ENCODE measurements around the gene BCO1. TPM values are rescaled to one million over a fixed set of nuclear protein-coding genes. Genes with fewer than 3 reads are reported as not detected.
A peak's percentile ranks its signal among the peaks of the same experiment; 100 is the strongest.

The BCO1 gene
- total and polyA plus RNA-seq, 4 donors: 0.11 to 0.50 (median 0.29) TPM

DNA sequence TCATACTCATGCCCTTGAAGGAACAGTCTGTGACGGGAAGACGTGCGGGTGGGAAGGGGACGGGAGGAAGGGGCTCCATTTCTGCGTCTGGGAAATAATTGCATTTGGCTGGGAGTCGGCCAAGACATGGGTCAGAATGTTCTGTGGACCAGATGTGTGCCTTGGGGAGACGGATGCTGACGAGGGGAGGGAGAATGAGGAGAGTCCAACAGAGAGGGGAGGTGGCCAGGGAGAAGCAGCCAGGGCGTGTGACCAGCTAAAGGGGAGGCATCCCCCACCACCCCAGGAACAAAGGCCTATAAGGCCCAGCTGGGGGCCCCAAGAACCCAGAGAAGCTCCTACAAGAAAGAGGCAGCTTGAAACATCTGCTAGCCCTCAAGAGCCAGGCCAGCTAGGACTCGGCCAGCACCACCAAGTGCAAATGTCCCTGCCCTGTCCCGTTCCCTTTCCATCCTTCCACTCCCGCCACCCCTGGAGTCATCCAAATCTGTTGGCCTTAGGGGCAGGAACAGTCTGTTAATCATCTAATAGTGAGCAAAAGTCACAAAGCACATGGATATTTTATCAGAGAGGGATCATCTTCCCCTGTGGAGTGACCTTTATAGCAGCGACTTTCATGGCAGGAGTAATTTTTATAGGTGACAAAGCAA lies 42.5 kb upstream of the BCO1 start:
- H3K36me3 ChIP-seq (ENCODE audit: control insufficient read depth in 4 of 4, insufficient read depth in 3 of 4, low read depth in 1 of 4, low read length in 3 of 4): no peaks in the 10 kb centered on the region
- no peak for DNase-seq (ENCODE audit: low spot score)
- no peak overlapping the region for H3K9ac ChIP-seq (ENCODE audit: low read depth in 1 of 2, low read length in 2 of 2)
- no peaks in the 10 kb centered on the region for H3K27me3 ChIP-seq (ENCODE audit: control insufficient read depth in 4 of 4, insufficient read depth in 4 of 4, low read length in 3 of 4)
- peaks cover 0 to 4% (median 1%) of the 10 kb centered on the region in 4 donors for H3K4me1 ChIP-seq (ENCODE audit: control insufficient read depth in 4 of 4, insufficient read depth in 4 of 4, low read length in 3 of 4)
- 87% methylated on average over 13 of the region's 13 CpGs for WGBS
- TF ChIP-seq, protein P1, sequence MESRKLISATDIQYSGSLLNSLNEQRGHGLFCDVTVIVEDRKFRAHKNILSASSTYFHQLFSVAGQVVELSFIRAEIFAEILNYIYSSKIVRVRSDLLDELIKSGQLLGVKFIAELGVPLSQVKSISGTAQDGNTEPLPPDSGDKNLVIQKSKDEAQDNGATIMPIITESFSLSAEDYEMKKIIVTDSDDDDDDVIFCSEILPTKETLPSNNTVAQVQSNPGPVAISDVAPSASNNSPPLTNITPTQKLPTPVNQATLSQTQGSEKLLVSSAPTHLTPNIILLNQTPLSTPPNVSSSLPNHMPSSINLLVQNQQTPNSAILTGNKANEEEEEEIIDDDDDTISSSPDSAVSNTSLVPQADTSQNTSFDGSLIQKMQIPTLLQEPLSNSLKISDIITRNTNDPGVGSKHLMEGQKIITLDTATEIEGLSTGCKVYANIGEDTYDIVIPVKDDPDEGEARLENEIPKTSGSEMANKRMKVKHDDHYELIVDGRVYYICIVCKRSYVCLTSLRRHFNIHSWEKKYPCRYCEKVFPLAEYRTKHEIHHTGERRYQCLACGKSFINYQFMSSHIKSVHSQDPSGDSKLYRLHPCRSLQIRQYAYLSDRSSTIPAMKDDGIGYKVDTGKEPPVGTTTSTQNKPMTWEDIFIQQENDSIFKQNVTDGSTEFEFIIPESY (IDR thresholded peaks at IDR 0.05): no peak
- TF ChIP-seq, protein P2, sequence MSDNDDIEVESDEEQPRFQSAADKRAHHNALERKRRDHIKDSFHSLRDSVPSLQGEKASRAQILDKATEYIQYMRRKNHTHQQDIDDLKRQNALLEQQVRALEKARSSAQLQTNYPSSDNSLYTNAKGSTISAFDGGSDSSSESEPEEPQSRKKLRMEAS (IDR thresholded peaks at IDR 0.05): no peak
- TF ChIP-seq CTCF (IDR thresholded peaks at IDR 0.05; ENCODE audit: low read depth, low read length, missing input control): no peak
- no peak for TF ChIP-seq JUND (IDR thresholded peaks at IDR 0.05)
- TF ChIP-seq RAD21 (IDR thresholded peaks at IDR 0.05): no peak
- no peak for TF ChIP-seq FOXA1 (IDR thresholded peaks at IDR 0.05)
- TF ChIP-seq HNF4A (conservative IDR thresholded peaks at IDR 0.05): no peak
- no peak for TF ChIP-seq FOXA2 (IDR thresholded peaks at IDR 0.05)
- TF ChIP-seq GABPA (IDR thresholded peaks at IDR 0.05 in 1 of 2, conservative IDR thresholded peaks at IDR 0.05 in 1 of 2): no peak
- no peak for TF ChIP-seq NR2F2 (IDR thresholded peaks at IDR 0.05)
- H3K9me3 ChIP-seq (ENCODE audit: control insufficient read depth in 4 of 4, low read length in 3 of 4): no peaks in the 10 kb centered on the region
- no peak overlapping the region for H3K27ac ChIP-seq (ENCODE audit: low read depth in 1 of 2, low read length in 2 of 2)
- no peak overlapping the region for H3K4me3 ChIP-seq (ENCODE audit: low read depth in 1 of 3, low read length in 3 of 3)

DNA sequence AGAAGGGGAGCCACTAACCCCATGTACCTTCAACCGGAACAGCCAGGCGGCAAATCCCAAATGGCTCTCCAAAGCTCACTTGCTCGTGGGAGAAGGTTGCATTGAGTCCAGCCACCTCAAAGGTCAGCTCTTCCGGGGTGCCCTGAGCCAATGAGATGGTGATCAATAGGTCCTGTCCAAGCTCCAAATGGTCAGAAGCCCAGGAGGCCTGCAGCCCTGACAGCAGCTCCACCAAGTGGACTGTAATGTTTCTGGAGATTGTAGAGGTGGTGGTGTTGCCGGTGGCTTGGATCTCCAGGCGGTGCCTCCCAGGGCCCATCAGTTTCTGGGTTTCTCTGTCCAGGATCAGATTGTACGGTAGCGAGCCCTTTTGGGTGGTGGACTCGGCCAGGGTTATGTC lies 39.9 kb upstream of the BCO1 start:
- H3K9ac ChIP-seq (ENCODE audit: low read depth in 1 of 2, low read length in 2 of 2): no peak overlapping the region
- H3K36me3 ChIP-seq (ENCODE audit: control insufficient read depth in 4 of 4, insufficient read depth in 3 of 4, low read depth in 1 of 4, low read length in 3 of 4): no peaks in the 10 kb centered on the region
- no peaks in the 10 kb centered on the region for H3K9me3 ChIP-seq (ENCODE audit: control insufficient read depth in 4 of 4, low read length in 3 of 4)
- no peaks in the 10 kb centered on the region for H3K27me3 ChIP-seq (ENCODE audit: control insufficient read depth in 4 of 4, insufficient read depth in 4 of 4, low read length in 3 of 4)
- peak overlapping the region in 1 of 2 donors; percentile 37 for H3K27ac ChIP-seq (ENCODE audit: low read depth in 1 of 2, low read length in 2 of 2)
- no peak for TF ChIP-seq TAF1 (conservative IDR thresholded peaks at IDR 0.05)
- no peak for TF ChIP-seq ATF3 (IDR thresholded peaks at IDR 0.05)
- TF ChIP-seq HNF4A (conservative IDR thresholded peaks at IDR 0.05): peak; percentile 92 to 94
- TF ChIP-seq, protein P2 (IDR thresholded peaks at IDR 0.05): no peak
- TF ChIP-seq RAD21 (IDR thresholded peaks at IDR 0.05): peak; percentile 97 to 99
- peak in 1 of 2 donors; percentile 76 for TF ChIP-seq GABPA (IDR thresholded peaks at IDR 0.05 in 1 of 2, conservative IDR thresholded peaks at IDR 0.05 in 1 of 2)
- no peak for TF ChIP-seq EGR1 (IDR thresholded peaks at IDR 0.05; ENCODE audit: low read depth in 2 of 2)
- no peak for TF ChIP-seq FOXA2 (IDR thresholded peaks at IDR 0.05)
- TF ChIP-seq YY1 (IDR thresholded peaks at IDR 0.05): peak; percentile 44
- no peak for TF ChIP-seq REST (IDR thresholded peaks at IDR 0.05)
- TF ChIP-seq NR2F2 (IDR thresholded peaks at IDR 0.05): no peak
- peak; percentile 61 for TF ChIP-seq SP1 (IDR thresholded peaks at IDR 0.05)
- peak; percentile 61 for TF ChIP-seq CTCF (IDR thresholded peaks at IDR 0.05; ENCODE audit: low read depth, low read length, missing input control)
- TF ChIP-seq, protein P1 (IDR thresholded peaks at IDR 0.05): no peak
- peak; percentile 69 to 82 for TF ChIP-seq RXRA (IDR thresholded peaks at IDR 0.05)
- peak; percentile 65 for TF ChIP-seq HNF4G (IDR thresholded peaks at IDR 0.05)
- no peak for TF ChIP-seq JUND (IDR thresholded peaks at IDR 0.05)
- no peak for TF ChIP-seq FOXA1 (IDR thresholded peaks at IDR 0.05)
- WGBS: 31% methylated on average over 9 of the region's 9 CpGs
- peak; percentile 38 for DNase-seq (ENCODE audit: low spot score)
- H3K4me3 ChIP-seq (ENCODE audit: low read depth in 1 of 3, low read length in 3 of 3): peak overlapping the region in 1 of 3 donors; percentile 35
- H3K4me1 ChIP-seq (ENCODE audit: control insufficient read depth in 4 of 4, insufficient read depth in 4 of 4, low read length in 3 of 4): peaks cover 0 to 7% (median 1%) of the 10 kb centered on the region in 4 donors

Data from liver (tissue), 9 donors.